CMK (cell line): ENCODE results near the gene CLDN19.
"Not testable (repeated sequence)": the region's sequence is repeated elsewhere in the genome, so short reads cannot be mapped to it uniquely, and the experiment has no call there.

Experiments used
- DNase-seq: peaks from one replicate; pipeline ENCODE4 v3.0.0-alpha.2; 2010; ENCODE audit warnings: low read depth

CLDN19 gene

DNA sequence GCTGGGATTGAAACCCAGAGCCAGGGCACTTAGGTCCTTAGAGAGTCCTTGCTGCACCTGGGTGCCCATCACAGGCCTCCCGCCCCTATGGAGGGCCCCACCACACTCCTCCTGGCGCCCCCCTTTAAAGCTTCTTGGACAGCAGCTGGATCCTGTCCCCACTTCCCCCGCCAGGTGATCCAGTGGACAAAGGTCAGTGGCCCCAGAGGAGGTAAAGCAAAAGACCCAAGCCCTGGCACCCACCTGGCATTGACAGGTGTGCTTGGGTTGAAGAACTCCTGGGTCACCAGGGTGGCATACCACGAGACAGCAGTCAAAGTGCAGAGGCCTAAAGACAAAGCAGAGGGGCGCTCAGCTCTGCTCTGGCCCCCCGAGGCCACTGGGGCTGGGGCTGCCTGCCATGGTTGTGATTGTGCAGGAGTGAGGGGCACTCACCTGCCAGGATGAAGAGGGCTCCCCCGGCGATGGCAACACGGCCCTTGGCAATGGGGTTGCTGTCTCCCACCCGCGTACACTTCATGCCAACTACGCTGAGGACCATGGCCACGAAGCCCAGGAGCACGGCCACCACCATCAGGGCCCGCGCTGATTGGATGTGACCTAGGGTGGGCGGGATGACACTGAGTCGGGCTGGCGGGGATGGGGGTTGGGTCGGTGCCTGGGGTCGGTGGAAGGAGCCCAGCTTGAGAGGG is 1.9 kb downstream of the CLDN19 start:
- no peak for DNase-seq

GRCh38 chr1:42737257-42737656 is 2.8 kb downstream of the CLDN19 start:
- DNase-seq: no peak

GRCh38 chr1:42736571-42737200 is 3.4 kb downstream of the CLDN19 start:
- no peak for DNase-seq

DNA sequence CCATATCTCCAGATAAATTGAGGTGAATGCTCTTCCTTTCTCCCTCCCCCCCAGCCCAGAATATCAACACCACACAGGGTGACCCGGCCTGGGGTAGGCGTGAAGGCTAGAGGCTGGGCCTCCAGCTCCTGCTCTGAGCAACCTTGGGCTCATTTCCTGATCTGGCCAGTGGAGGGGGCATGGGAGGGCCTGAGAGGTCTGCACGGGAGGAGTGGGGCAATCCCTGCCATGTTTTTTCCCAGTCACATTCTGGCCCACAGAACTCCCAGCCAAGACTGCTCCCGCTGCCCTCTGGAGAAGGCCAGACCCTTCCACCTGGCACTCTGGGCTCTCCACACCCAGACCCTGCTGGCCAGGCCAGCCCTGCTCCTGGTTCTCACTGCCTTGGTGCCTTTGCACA is 3.9 kb downstream of the CLDN19 start:
- DNase-seq: no peak

GRCh38 chr1:42735477-42736105 is 4.4 kb downstream of the CLDN19 start:
- DNase-seq: no peak

GRCh38 chr1:42735056-42735455 is 5.0 kb downstream of the CLDN19 start:
- no peak for DNase-seq

- no peak for DNase-seq
Measured at GRCh38 chr1:42734201-42735035, 5.6 kb downstream of the CLDN19 start.

GRCh38 chr1:42733415-42734200 is 6.4 kb downstream of the CLDN19 start:
- DNase-seq: no peak

GRCh38 chr1:42732126-42732680 is 7.8 kb downstream of the CLDN19 start:
- DNase-seq: no peak

- no peak for DNase-seq
Measured at GRCh38 chr1:42731585-42731984, 8.5 kb downstream of the CLDN19 start.

DNA sequence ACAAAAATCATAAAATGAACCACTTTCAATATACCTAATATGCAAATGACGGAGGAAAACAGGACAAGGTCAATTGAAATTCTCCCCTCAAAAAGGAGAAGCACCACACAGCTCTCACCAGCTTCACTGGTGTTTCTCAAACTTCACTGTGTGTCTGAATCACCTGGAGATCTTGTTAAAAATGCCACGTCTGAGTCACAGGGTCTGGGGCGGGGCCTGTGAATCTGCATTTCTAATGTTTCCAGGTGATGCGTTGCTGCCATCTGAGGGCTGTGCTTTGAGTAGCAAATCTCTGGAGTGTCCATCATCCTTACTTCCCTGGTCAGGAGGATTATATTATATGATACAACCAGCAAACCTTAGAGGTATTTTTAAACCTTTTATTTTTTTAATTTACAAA is 9.0 kb downstream of the CLDN19 start:
- no peak for DNase-seq

DNA sequence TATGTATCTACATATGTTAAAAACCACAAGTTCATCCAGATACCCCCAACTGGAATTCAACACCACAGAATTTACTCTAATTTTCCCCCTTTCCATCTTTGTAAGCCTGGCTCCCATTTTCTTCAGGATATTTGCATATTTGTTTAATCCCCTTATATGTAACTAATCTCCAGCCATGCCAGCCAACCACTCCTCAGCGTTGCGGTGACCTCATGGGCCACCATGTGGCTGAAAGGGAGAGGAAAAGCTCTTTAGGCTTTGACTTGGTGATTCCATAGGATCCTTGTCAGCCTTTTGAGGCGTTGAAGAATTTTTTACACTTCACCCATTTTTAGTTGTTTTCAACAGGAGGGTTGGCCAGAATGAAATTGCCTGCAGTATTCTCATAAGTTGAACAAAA is 10.0 kb downstream of the CLDN19 start:
- no peak for DNase-seq

- not testable (repeated sequence) for DNase-seq
Measured at GRCh38 chr1:42725820-42726219, 14.2 kb downstream of the CLDN19 start.

- no peak for DNase-seq
Measured at GRCh38 chr1:42723511-42723910, 16.5 kb downstream of the CLDN19 start.

- not testable (repeated sequence) for DNase-seq
Measured at GRCh38 chr1:42722403-42722802, 17.6 kb downstream of the CLDN19 start.

GRCh38 chr1:42721926-42722325 is 18.1 kb downstream of the CLDN19 start:
- no peak for DNase-seq

DNA sequence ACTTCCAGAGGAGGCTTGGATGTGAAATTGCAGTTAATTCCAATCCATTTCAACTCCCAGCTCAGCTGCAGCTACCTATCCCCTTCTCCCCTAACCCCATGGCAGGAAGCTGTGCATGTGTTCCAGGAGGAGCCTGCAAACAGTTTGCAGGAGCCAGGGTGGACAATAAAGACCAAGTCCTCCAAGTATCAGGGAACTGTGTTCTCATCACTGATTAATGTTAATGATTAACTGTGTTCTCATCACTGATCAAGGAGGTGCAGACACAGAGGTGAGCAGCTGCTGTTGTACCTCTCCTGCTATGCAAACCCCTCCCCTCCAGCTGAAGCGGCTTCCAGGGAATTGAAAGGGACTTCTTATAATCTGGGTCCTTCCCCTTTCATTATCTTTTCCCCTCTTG is 19.2 kb downstream of the CLDN19 start:
- DNase-seq: no peak

GRCh38 chr1:42714441-42714840 is 25.6 kb downstream of the CLDN19 start:
- DNase-seq: not testable (repeated sequence)

GRCh38 chr1:42713293-42713692 is 26.7 kb downstream of the CLDN19 start:
- no peak for DNase-seq

DNA sequence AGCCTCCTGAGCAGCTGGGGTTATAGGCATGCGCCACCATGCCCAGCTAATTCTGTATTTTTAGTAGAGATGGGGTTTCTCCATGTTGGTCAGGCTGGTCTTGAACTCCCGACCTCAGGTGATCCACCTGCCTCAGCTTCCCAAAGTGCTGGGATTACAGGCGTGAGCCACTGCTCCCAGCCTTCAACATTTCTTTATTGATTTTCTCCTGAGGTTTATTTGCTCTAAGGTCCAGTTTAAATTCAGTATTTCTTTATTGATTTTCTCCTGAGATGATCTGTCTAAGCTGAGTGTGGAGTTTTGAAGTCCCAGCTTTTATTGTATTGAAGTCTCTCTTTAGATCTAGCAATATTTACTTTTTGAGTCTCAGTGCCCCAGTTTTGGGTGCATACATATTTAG is 27.2 kb downstream of the CLDN19 start:
- not testable (repeated sequence) for DNase-seq

GRCh38 chr1:42703888-42704464 is 36.1 kb downstream of the CLDN19 start:
- no peak for DNase-seq
